Stimulated activated CD8-positive, alpha-beta memory T cell treated with anti-CD3 and anti-CD28 coated beads, Interleukin-4, amount 100 ng/mL, for 1 hour (primary cell): ENCODE measurements around the gene LNX2.

ENCODE experiments used
- DNase-seq, 2 donors: peaks; one replicate each; pipeline ENCODE4 v3.0.0-alpha.2; 2020; ENCODE audit warnings: low read depth in 2 of 2, low spot score in 1 of 2

The LNX2 gene

DNA sequence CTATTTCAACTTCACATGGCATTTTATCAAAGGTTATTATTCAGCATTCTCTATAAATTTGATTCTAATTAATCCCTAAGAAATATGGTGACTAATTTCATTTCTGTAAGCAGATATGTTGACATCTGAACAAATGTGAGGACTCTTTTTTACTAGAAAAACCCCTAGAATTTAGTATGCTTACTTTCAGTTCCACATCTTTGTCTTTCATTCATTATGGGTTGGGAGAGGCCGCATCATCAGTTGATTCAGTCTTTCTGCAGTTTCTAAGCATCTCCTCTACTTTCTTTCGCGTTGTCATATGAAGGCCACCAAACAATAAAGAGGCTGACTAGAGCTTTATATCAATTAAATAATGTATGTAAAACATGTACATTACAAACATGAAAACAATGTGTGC lies 114.5 kb downstream of the LNX2 start:
- DNase-seq = no peak

DNA sequence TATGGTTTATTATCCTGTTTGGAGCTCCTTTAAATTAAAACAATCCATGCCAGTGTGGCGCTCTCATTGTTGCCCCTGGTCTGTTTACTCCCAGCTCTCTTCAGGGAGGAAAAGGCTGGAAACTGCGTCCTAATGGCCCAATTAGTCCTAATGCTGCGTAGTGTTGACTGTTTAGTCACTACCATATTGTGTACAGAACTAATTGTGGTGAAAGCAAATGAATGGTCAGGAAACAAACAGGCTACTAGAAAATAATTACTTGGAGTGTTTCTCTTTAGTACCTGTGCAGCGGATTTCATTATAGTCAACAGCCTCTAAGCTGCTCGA lies 115.5 kb downstream of the LNX2 start:
- no peak for DNase-seq

DNA sequence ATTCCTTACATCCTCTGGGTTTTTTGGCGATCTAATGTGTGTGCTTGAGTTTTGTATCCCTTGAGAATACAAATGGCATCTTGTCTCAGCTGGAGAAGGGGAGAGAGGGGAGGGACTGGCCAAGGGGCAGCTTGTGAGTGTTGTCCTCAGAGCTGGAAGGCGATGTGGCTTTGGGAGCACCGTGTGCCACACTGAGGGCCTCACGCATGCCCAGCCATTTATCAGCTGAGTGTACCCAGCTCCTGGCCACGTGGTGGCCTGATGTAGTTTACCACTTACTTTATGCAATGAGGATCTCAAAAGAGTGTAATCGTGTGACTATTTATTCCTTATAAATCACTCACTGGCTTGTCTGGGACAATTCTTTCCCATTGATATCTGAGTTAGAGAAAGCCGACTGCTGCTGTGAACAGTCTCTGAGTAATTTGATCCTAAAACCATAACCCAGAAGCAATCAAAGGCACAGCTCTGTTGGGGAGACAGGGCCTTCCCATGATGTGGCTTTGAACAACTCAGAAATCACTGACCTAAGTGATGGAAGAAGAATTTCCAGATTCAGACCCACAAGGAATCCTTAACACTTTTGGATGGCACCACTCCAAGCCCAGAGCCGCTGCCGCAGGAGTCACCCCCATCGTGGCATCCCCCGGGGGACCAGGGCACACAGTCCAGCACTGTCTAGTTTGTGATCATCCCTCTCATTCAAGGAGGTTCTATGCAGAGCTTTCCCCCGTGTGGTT lies 116.0 kb downstream of the LNX2 start:
- no peak for DNase-seq

DNA sequence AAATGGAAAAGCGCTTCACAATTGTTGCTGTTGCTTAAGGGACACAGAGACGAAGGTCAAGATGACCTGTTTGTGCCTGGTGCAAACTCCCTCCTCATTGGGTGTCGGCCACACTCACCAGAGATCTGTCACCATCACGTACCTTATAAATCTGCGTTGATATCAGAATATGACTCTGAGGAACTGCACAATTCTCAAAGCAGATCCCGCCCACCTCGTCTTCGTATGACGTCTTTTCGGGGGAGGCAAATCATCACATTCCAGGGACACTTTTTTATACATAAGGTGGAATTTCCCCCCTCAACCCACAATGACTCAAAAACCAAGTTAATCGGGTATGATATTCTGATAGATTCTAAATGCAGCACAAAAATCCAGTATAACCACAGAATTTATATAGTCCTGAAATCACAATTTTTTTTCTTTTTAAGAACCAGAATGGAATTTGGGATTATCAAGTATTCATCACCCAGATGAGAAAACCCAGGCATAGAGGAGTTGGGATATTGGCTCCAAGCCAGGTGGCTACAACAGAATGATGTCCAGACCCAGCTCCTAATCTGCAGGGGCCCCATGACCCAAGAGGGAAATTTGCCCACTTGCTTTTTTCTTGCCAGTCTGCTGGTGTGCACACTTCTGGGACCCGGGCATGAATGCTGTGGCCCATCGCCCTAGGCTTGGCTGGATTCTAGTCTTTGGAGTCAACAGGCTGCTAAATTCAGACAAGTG lies 119.4 kb downstream of the LNX2 start:
- DNase-seq = no peak

DNA sequence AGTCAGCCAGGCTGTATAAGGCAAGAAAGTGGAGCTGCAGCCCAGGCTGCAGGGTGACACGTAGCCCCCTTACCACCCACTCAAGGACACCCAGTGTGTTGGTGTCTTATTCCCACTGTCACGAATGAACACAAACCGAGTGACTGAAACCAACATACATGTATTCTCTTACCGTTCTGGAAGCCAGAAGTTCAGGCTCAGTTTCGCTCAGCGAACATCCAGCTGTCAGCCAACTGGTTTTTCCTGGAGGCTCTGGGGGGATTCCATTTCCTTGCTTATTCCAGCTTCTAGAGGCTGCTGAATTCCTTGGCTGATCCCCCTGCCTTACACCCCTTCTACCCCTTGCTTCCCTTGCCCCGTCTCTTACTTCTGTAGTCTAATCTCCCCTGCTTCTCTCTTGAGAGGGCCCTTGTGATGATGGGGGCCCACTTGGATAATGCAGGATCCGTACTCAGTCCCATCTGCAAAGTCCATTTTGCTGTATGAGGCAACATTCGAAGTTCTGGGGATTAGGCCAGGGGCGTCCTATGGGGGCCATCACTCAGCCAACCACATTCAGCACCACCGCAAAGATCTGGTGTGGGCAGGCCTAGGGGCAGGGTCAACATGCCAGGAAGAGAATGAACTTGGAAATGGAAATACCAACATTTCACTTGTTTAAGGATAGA lies 122.6 kb downstream of the LNX2 start:
- no peak for DNase-seq

DNA sequence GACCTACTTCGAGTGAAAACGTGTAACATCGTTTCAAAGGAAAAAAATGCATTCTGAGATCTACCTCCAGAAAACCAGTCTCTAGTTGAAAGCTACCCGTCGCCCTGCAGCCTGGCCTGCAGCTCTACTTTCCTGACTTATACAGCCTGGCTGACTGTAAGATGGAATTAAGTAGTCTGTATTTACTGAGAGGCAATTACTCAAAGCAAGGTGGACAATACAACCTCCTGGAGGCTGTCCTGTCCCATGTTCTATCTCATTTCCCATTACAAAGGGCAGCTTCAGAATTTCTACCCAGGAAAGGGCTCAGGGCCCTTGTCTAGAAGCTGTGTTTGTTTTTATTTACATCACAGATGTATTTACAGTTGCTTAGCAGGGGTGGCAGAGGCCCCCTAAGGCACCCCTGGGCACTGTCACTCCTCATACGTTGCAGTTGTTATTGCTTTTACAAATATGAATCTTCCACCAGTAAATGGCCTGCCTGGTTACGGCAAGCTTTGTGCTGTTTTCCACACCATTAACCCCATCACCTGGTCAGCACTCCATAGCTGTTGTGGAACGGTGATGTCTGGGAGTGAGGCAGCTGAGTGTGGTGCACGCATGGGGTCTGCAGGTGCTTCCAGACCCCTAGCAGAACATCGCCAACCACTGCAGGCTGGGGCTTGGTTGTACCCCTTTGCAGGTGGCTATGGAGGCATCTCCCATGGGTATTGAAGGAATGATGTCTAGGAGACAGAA lies 123.6 kb downstream of the LNX2 start:
- DNase-seq = no peak

DNA sequence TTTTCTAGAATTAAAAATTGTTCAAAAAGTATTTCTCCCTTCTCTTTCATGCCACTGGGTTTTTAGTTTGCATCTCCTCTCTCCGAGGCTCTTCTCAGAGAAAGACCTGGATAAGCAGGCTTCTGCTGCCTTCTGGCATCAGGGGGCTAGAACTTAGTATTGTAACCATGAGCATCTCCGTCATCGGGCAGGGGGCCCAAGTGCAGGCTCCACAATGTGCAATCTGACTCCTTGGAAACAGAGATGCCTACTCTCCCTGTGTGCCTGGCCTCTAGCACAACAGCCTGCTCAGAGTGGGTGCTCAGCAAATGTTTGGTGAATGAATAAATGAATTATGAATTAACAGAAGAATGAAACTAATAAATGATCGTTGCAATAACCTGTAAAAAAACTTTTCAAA lies 124.3 kb downstream of the LNX2 start:
- no peak for DNase-seq
